Nephron progenitor cell (in vitro differentiated cells): ENCODE measurements around the gene USP48.

Experiments
- DNase-seq: peaks from one replicate; pipeline ENCODE4 v3.0.0; 2021
- H3K27ac Mint-ChIP-seq: 2 replicates; pipeline ENCODE4 v1.8.0; 2021; ENCODE audit warnings: mild to moderate bottlenecking, moderate library complexity, mixed read lengths
- H3K27me3 Mint-ChIP-seq: 2 replicates; pipeline ENCODE4 v1.8.0; 2021; ENCODE audit warnings: mild to moderate bottlenecking, low read depth, mixed read lengths; ENCODE audit not compliant: poor library complexity
- H3K36me3 Mint-ChIP-seq: 2 replicates; pipeline ENCODE4 v1.8.0; 2021; ENCODE audit warnings: low read depth, mixed read lengths
- H3K4me1 Mint-ChIP-seq: 2 replicates; pipeline ENCODE4 v1.8.0; 2021; ENCODE audit warnings: mixed read lengths
- H3K4me3 Mint-ChIP-seq: 2 replicates; pipeline ENCODE4 v1.8.0; 2021; ENCODE audit warnings: mild to moderate bottlenecking, moderate library complexity, mixed read lengths
- H3K9me3 Mint-ChIP-seq: 2 replicates; pipeline ENCODE4 v1.8.0; 2021; ENCODE audit warnings: mild to moderate bottlenecking, moderate library complexity, mixed read lengths
- TF ChIP-seq, protein P1 (sequence below): fragments of 200-600 bp; sonication (generic); IDR thresholded peaks from 2 replicates; pipeline ENCODE4 v1.5.0; 2021; ENCODE audit warnings: antibody characterized with exemption

Gene USP48

GRCh38 chr1:21764615-21765423, 18.1 kb downstream of the USP48 start:
- H3K27ac Mint-ChIP-seq = peak overlapping the region; percentile 18
- no peak overlapping the region for H3K4me3 Mint-ChIP-seq
- DNase-seq = no peak
- TF ChIP-seq, protein P1, sequence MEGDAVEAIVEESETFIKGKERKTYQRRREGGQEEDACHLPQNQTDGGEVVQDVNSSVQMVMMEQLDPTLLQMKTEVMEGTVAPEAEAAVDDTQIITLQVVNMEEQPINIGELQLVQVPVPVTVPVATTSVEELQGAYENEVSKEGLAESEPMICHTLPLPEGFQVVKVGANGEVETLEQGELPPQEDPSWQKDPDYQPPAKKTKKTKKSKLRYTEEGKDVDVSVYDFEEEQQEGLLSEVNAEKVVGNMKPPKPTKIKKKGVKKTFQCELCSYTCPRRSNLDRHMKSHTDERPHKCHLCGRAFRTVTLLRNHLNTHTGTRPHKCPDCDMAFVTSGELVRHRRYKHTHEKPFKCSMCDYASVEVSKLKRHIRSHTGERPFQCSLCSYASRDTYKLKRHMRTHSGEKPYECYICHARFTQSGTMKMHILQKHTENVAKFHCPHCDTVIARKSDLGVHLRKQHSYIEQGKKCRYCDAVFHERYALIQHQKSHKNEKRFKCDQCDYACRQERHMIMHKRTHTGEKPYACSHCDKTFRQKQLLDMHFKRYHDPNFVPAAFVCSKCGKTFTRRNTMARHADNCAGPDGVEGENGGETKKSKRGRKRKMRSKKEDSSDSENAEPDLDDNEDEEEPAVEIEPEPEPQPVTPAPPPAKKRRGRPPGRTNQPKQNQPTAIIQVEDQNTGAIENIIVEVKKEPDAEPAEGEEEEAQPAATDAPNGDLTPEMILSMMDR = no peak
- H3K27me3 Mint-ChIP-seq = no peaks in the 10 kb centered on the region
- no peaks in the 10 kb centered on the region for H3K9me3 Mint-ChIP-seq
- peaks cover 5% of the 10 kb centered on the region for H3K36me3 Mint-ChIP-seq
- H3K4me1 Mint-ChIP-seq = peaks cover 23% of the 10 kb centered on the region

- Mint-ChIP-seq H3K4me3 (no peak overlapping the region), H3K27me3 (no peaks in the 10 kb centered on the region), H3K9me3 (no peaks in the 10 kb centered on the region), H3K27ac (no peak overlapping the region), H3K36me3 (peaks cover under 1% of the 10 kb centered on the region), H3K4me1 (peaks cover 23% of the 10 kb centered on the region)
- TF ChIP-seq, protein P1 = no peak
- no peak for DNase-seq
These were observed 19.1 kb downstream of the USP48 start for GRCh38 chr1:21763694-21764419.

GRCh38 chr1:21763236-21763635, 19.7 kb downstream of the USP48 start:
- Mint-ChIP-seq H3K27ac (no peak overlapping the region), H3K4me1 (peaks cover 23% of the 10 kb centered on the region), H3K9me3 (no peaks in the 10 kb centered on the region), H3K36me3 (no peaks in the 10 kb centered on the region), H3K27me3 (no peaks in the 10 kb centered on the region), H3K4me3 (no peak overlapping the region)
- DNase-seq = no peak
- TF ChIP-seq, protein P1 = no peak

GRCh38 chr1:21762022-21762404, 20.9 kb downstream of the USP48 start:
- TF ChIP-seq, protein P1 = no peak
- Mint-ChIP-seq H3K27me3 (no peaks in the 10 kb centered on the region), H3K9me3 (no peaks in the 10 kb centered on the region), H3K36me3 (no peaks in the 10 kb centered on the region), H3K4me1 (peaks cover 23% of the 10 kb centered on the region), H3K4me3 (no peak overlapping the region), H3K27ac (peak overlapping the region; percentile 32)
- no peak for DNase-seq

DNA sequence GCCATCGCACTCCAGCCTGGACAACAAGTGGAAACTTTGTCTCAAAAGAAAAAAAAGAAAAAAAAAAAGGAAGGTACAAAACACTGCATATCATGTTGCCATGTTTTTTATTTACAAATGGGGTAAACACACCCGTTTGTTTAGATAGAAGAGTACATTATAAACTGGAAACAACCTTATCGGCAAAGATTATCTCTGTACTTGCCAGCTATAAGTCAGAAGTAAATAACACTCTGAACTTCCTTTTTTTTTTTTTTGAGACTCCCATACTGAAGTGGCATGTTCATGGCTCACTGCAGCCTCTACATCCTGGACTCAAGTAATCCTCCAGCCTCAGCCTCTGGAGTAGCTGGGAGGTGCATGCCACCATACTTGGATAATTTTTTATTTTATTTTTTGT, 21.9 kb downstream of the USP48 start:
- DNase-seq = no peak
- peaks cover 8% of the 10 kb centered on the region for H3K36me3 Mint-ChIP-seq

More for the DNA sequence above, 21.9 kb downstream of the USP48 start:
- H3K9me3 Mint-ChIP-seq = no peaks in the 10 kb centered on the region
- H3K4me1 Mint-ChIP-seq = peaks cover 23% of the 10 kb centered on the region
- TF ChIP-seq, protein P1 = no peak
- no peak overlapping the region for H3K27ac Mint-ChIP-seq
- H3K27me3 Mint-ChIP-seq = no peaks in the 10 kb centered on the region
- no peak overlapping the region for H3K4me3 Mint-ChIP-seq
